Esophagus muscularis mucosa (tissue), 4 donors: ENCODE data around the gene ADD2. TPM values are rescaled to one million over a fixed set of nuclear protein-coding genes. Genes with fewer than 3 reads are reported as not detected.
"Not testable (repeated sequence)": the region's sequence is repeated elsewhere in the genome, so short reads cannot be mapped to it uniquely, and the experiment has no call there.

ENCODE experiments used
- DNase-seq: peaks from one replicate; pipeline ENCODE4 v3.0.0-alpha.2; 2017; ENCODE audit errors: extremely low spot score
- H3K27ac ChIP-seq, 4 donors: fragments of 200-600 bp; sonication (generic); replicated peaks in 1 of 4; 1 replicate in 3 of 4; 2 replicates in 1 of 4; pipeline ENCODE4 v1.5.1; 2016 to 2019; ENCODE audit warnings: mild to moderate bottlenecking in 1 of 4
- H3K27me3 ChIP-seq, 4 donors: fragments of 200-600 bp; sonication (generic); one replicate each; pipeline versions ENCODE4 v1.5.1 to v1.6.0; 2016 to 2019
- H3K36me3 ChIP-seq, 4 donors: fragments of 200-600 bp; sonication (generic); one replicate each; pipeline ENCODE4 v1.5.1; 2016 to 2019
- H3K4me1 ChIP-seq, 4 donors: fragments of 200-600 bp; sonication (generic); one replicate each; pipeline ENCODE4 v1.5.1; 2016 to 2019
- H3K4me3 ChIP-seq, 4 donors: fragments of 200-600 bp; sonication (generic); 1 replicate in 2 of 4; 2 replicates in 2 of 4; pipeline ENCODE4 v1.5.1; 2016 to 2019; ENCODE audit warnings: mild to moderate bottlenecking in 4 of 4, moderate library complexity in 1 of 4
- H3K9me3 ChIP-seq, 4 donors: fragments of 200-600 bp; sonication (generic); 1 replicate in 3 of 4; 2 replicates in 1 of 4; pipeline ENCODE4 v1.5.1; 2016 to 2019
- CTCF ChIP-seq, 3 experiments: fragments of 200-600 bp in 2 of 3; fragments of 450-650 bp in 1 of 3; sonication (generic) in 2 of 3; IDR thresholded peaks; one replicate each; pipeline ENCODE4 v1.5.1; 2017 to 2019; ENCODE audit warnings: antibody characterized with exemption in 3 of 3, mild to moderate bottlenecking in 2 of 3, moderate library complexity in 1 of 3
- EP300 ChIP-seq: sonication (generic); formaldehyde crosslinking; IDR thresholded peaks from one replicate; pipeline ENCODE4 v1.6.1; 2017; ENCODE audit warnings: antibody characterized with exemption
- POLR2A ChIP-seq: fragments of 450-650 bp; IDR thresholded peaks from one replicate; pipeline ENCODE4 v1.6.1; 2017; ENCODE audit warnings: antibody characterized with exemption, moderate library complexity, mild to moderate bottlenecking, low read depth
- POLR2AphosphoS5 ChIP-seq, 2 donors: sonication (generic); formaldehyde crosslinking; IDR thresholded peaks; one replicate each; pipeline ENCODE4 v1.6.1; 2017; ENCODE audit warnings: antibody characterized with exemption in 2 of 2
- WGBS: methylation state at CpG from one replicate; pipeline ENCODE4 v1.1.5; 2018; 5-methylcytosine and 5-hydroxymethylcytosine counted together
- intact Hi-C: fragments of 100-400 bp; cut with DNase I; formaldehyde crosslinking; loops from one replicate; pipeline ENCODE4 v1.15.1; 2023
- total RNA-seq, 4 donors: library from RNA; depleted of rRNA; stranded (reverse); fragments of >200 nt; gene quantifications; one replicate each; pipeline versions ENCODE4 v1.1.0 to v1.2.1, GENCODE V29; 2016

The ADD2 gene
- total RNA-seq, 4 donors from 2014 or later = 2.5 to 8.6 (median 5.0) TPM

GRCh38 chr2:70630761-70631160 lies 137.2 kb downstream of the ADD2 start:
- 95% methylated on average over 1 of the region's 1 CpG for WGBS
- TF ChIP-seq POLR2A (no peak), CTCF (IDR thresholded peaks at IDR 0.05) (no peak), EP300 (no peak), POLR2AphosphoS5 (IDR thresholded peaks at IDR 0.05) (no peak)
- H3K4me3 ChIP-seq = no peak overlapping the region
- intact Hi-C loops = no loop called here
- H3K27me3 ChIP-seq = peaks cover 0 to 4% (median 0%) of the 10 kb centered on the region in 4 donors
- peaks cover 0 to 7% (median 2%) of the 10 kb centered on the region in 4 donors for H3K4me1 ChIP-seq
- no peak for DNase-seq
- H3K27ac ChIP-seq = no peak overlapping the region
- H3K36me3 ChIP-seq = no peaks in the 10 kb centered on the region
- H3K9me3 ChIP-seq = peaks cover 0 to 11% (median 4%) of the 10 kb centered on the region in 4 donors

DNA sequence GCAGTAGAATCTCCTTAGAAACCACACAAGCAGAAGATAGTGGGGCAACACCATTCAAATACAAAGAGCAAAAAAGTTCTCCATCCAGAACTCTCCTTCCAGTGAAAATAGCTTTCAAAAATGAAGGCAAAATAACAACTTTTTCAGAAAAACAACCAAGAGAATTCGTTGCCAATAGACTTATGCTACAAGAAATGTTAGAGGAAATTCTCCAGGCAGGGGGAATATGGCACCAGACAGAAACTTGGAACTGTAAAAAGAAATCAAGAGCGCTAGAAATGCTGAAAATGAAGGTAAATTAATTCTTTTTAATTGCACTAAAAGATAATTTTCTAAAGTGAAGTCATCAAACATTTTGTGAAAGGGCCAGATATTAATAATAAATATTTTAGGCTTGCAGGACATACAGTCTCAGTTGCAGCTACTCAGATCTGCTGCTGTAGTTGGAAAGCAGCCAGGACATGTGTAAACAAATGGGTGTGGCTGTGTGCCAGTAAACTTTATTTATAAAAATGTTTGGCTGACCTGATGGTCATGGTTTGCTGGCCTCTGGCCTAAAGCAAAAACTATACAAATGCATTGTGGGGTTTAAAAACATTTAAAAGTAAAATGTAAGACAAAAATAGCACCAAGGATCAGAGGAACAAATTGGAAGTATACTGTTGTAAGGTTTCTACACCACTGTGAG lies 140.6 kb downstream of the ADD2 start:
- Histone ChIP-seq H3K27ac (no peak overlapping the region), H3K9me3 (no peaks in the 10 kb centered on the region), H3K27me3 (peaks cover 0 to 15% (median 0%) of the 10 kb centered on the region in 4 donors), H3K36me3 (no peaks in the 10 kb centered on the region), H3K4me3 (no peak overlapping the region), H3K4me1 (peaks cover 0 to 7% (median 2%) of the 10 kb centered on the region in 4 donors)
- intact Hi-C loops = no loop called here
- 61% methylated on average over 2 of the region's 2 CpGs for WGBS
- TF ChIP-seq CTCF (IDR thresholded peaks at IDR 0.05) = no peak
- TF ChIP-seq POLR2A = no peak
- TF ChIP-seq EP300 = no peak
- TF ChIP-seq POLR2AphosphoS5 (IDR thresholded peaks at IDR 0.05) = no peak
- DNase-seq = no peak

DNA sequence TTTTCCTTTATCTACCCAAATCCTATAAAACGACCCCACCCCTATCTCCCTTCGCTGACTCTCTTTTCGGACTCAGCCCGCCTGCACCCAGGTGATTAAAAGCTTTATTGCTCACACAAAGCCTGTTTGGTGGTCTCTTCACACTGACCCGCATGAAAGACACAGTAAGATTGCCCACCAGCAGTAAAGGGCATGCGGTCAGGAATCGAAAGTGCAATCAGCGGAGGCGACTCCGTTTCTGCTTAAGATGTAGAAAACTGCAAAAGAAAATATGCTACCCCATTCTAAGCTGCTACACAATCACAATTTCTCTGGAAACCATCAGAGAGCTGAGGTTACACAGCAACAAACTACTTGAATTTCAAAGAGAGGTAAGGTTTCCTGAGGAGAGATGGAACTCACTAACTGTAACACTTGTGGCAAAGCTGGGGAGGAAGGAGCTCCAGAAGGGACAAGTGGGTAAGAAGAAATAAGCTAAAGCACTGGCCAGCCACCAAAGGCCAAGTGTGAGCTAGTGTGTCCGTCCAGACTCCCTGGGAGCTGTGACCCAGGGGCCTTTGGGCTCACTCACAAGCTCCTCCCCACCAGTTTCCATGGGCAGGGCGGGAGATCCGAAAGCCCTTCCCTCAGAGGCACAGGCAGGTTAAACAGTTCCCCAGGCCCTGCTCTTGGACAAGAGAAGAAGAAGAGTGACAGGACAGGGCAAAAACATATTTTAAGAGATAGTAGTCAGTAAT lies 141.6 kb downstream of the ADD2 start:
- no peak for TF ChIP-seq CTCF (IDR thresholded peaks at IDR 0.05)
- no peak for TF ChIP-seq POLR2AphosphoS5 (IDR thresholded peaks at IDR 0.05)
- no peak for TF ChIP-seq POLR2A
- TF ChIP-seq EP300 = no peak
- peaks cover 0 to 17% (median 0%) of the 10 kb centered on the region in 4 donors for H3K27me3 ChIP-seq
- H3K4me3 ChIP-seq = no peak overlapping the region
- no peaks in the 10 kb centered on the region for H3K36me3 ChIP-seq
- DNase-seq = no peak
- WGBS = 77% methylated on average over 13 of the region's 13 CpGs
- H3K4me1 ChIP-seq = peaks cover 0 to 7% (median 2%) of the 10 kb centered on the region in 4 donors
- no peaks in the 10 kb centered on the region for H3K9me3 ChIP-seq
- no peak overlapping the region for H3K27ac ChIP-seq
- intact Hi-C loops = no loop called here

DNA sequence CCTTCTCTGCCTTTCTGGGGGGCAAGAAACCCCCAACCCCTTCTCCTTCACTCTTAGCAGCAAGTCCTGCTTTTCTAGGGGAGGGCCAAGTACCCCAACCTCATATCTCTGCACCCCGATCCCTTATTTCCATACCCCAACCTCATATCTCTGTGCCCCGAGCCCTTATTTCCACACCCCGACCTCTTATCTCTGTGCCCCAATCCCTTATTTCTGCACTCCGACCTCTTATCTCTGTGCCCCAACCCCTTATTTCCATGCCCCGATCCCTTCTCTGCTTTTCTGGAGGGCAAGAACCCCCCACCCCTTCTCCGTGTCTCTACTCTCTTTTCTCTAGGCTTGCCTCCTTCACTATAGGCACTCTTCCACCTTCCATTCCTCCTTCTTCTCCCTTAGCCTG lies 146.5 kb downstream of the ADD2 start:
- H3K9me3 ChIP-seq, H3K27ac ChIP-seq, DNase-seq, intact Hi-C loops, H3K4me1 ChIP-seq, H3K4me3 ChIP-seq, H3K36me3 ChIP-seq: not testable (repeated sequence)
- H3K27me3 ChIP-seq = peaks cover 0 to 19% (median 0%) of the 10 kb centered on the region in 4 donors
- WGBS = 90% methylated on average over 6 of the region's 6 CpGs

GRCh38 chr2:70620020-70620419 lies 148.0 kb downstream of the ADD2 start:
- intact Hi-C loops = no loop called here
- Histone ChIP-seq H3K27me3 (peaks cover 0 to 19% (median 0%) of the 10 kb centered on the region in 4 donors), H3K4me3 (no peak overlapping the region), H3K9me3 (no peaks in the 10 kb centered on the region), H3K36me3 (no peaks in the 10 kb centered on the region), H3K4me1 (peaks cover 0 to 7% (median 2%) of the 10 kb centered on the region in 4 donors), H3K27ac (no peak overlapping the region)
- 78% methylated on average over 6 of the region's 6 CpGs for WGBS
- TF ChIP-seq CTCF (IDR thresholded peaks at IDR 0.05) (no peak), EP300 (no peak), POLR2A (no peak), POLR2AphosphoS5 (IDR thresholded peaks at IDR 0.05) (no peak)
- DNase-seq = no peak
